Fibroblast of villous mesenchyme (primary cell): ENCODE data around the gene RAD51B. TPM values are rescaled to one million over a fixed set of nuclear protein-coding genes. Genes with fewer than 3 reads are reported as not detected.

ENCODE experiments used
- DNase-seq: peaks from one replicate; pipeline ENCODE4 v3.0.0-alpha.2; 2010; ENCODE audit warnings: low read depth
- H3K4me3 ChIP-seq: 2 replicates; pipeline ENCODE4 v1.5.1; 2011; ENCODE audit warnings: low read depth, mild to moderate bottlenecking, low read length
- CTCF ChIP-seq: IDR thresholded peaks from 2 replicates; pipeline ENCODE4 v1.5.1; 2012; ENCODE audit warnings: low read depth, mild to moderate bottlenecking, low read length; ENCODE audit not compliant: insufficient read depth
- total RNA-seq: library from RNA; depleted of rRNA; stranded (reverse); fragments of >200 nt; gene quantifications from 2 replicates; pipeline ENCODE4 v1.2.3, GENCODE V29; 2012

The RAD51B gene
- total RNA-seq, 1 donor = 22.0 TPM

DNA sequence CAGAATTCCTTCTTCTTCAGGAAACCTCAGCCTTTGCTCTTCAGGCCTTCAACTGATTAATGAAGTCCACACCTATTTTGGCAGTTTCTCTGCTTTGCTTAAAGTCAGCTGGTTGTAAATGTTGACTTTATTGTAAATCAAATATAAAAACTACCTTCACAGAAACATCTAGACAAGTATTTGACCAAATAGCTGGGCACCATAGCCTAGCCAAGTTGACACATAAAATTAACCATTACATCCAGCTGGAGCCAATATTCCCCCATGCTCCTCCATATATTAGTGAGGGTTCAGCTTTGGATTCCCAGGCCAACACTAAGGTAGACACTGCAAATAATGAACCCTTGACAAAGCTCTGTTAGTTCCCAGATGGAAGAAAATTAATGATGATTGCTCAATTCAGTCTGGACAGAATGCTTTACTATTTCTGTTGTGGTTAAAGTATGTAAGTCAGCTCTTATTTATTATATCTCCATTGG is 847.8 kb downstream of the RAD51B start:
- peak; percentile 93 for DNase-seq
- H3K4me3 ChIP-seq = no peak overlapping the region
- no peak for TF ChIP-seq CTCF

DNA sequence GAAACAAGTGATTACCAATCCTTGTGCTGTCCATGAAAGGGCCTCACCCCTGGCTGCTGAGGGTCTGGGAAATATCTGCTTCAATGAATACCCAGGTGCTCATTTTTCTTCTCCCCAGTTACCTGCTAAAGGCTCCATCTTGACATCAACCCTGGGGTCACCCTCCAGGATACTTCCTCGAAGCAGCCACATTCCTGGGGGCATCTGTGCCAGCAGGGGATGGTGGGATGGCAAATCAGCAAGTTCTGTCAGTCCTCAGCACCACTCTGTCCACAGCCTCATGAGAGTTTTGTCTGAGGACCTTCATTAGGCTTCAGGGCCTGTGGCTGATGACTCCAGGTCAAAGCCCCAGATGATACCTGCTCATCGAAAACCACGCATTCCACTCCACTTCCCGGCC is 848.4 kb downstream of the RAD51B start:
- DNase-seq = no peak
- H3K4me3 ChIP-seq = no peak overlapping the region
- no peak for TF ChIP-seq CTCF

GRCh38 chr14:68668531-68668930 is 849.0 kb downstream of the RAD51B start:
- H3K4me3 ChIP-seq = no peak overlapping the region
- TF ChIP-seq CTCF = no peak
- no peak for DNase-seq

- TF ChIP-seq CTCF = no peak
- DNase-seq = no peak
Observed at GRCh38 chr14:68669111-68669511, 849.5 kb downstream of the RAD51B start.

DNA sequence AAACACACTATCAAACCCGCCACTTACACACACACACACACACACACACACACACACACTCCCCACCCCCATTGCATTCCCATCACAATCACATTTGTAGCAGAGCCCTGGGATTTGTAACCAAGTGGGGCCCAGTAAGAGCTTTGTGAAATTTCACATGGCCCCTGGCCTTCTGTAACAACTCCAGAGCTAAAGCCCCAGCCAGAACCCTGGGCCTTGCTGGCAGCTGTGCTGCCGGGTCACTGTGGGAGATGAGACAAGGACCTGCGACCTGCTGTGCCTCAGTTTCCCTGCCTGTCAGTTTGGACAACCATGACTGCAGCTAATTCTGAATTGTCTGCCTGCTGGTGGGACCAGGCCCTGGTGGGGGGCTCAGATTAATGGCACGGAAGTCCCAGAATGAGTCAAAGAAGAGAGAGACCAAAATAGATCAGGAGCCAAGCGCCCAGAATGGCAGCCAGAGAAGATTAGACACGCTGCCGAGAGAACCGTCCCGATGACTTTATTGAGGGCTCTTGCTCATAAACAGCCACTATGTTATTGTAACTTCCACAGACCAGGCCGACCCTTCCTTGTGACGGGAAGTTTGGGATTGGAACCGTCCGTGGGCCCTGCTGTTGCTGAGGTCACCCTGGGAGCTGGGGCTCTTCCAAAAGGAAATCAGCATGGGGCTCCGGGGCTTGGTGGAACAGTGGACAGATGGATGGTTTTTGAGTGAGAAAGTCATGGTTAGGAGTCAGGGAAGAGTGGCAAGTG is 850.2 kb downstream of the RAD51B start:
- no peak for DNase-seq
- H3K4me3 ChIP-seq = no peak overlapping the region
- no peak for TF ChIP-seq CTCF

More at GRCh38 chr14:68669111-68669511, 849.5 kb downstream of the RAD51B start:
- H3K4me3 ChIP-seq = no peak overlapping the region

DNA sequence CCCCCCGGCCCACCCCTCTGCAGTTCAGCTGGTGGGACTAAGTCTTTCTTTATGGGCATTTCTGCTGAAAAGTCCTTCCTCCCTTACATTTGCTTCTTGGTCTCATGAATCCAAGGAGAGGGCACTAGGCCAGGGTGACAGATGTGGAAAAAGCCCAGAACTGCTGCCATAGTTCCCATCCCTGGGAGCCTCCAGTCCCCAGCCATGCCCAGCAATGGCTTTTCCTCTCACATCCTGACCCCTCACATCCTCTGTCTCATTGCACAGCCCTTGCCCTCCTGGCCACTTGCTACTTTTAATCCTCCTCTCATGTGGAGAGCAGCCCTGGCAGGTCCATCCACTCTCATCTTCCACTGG is 850.8 kb downstream of the RAD51B start:
- TF ChIP-seq CTCF = no peak
- H3K4me3 ChIP-seq = no peak overlapping the region
- DNase-seq = no peak

- DNase-seq = peak; percentile 50
- no peak overlapping the region for H3K4me3 ChIP-seq
- TF ChIP-seq CTCF = no peak
Observed at GRCh38 chr14:68671909-68672308, 852.3 kb downstream of the RAD51B start.
